GM10266 (cell line): Measurements from ENCODE around the gene ZBTB47.
A peak's percentile ranks its signal among the peaks of the same experiment; 100 is the strongest.

Experiments
- DNase-seq: peaks from one replicate; pipeline ENCODE4 v3.0.0; 2012; ENCODE audit errors: extremely low spot score
- TF ChIP-seq, protein P1 (sequence below): IDR thresholded peaks from 2 replicates; pipeline ENCODE4 v1.5.1; 2012; ENCODE audit warnings: mild to moderate bottlenecking, low read depth; ENCODE audit not compliant: control insufficient read depth, insufficient read depth; ENCODE audit errors: missing control alignments

ZBTB47 gene

DNA sequence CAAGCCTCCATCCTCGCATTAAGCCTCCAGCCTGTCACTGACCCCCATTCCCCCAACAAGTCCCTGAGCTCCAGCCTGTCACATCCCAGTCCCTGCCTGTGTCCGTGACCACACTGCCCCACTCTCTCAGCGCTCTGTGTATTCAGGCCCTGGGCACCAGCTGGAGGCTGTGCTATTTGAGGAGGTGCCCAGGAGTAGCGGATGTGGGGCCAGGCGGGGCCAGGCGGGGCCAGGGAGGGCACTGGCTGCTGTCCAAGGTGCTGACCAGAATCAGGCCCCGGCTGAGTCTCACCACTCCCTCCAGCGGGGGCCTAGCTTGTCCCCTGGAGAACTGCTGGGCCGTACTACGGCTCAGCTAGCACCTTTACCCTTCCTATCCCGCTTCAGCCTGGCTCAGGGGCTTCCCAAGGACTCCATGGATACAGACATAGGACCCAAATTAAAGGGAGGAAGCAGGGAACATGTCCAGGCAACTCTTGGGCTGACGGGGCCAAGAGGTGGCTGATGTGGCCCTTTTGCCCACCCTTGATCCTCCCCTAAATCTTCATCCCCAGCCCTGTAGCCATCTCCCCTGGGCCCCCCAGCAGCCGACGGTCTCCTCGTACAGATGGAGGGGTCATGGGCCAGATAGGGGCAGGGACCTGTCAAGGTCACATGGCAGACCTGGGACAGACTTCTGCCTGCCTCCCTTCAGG is 48.0 kb downstream of the ZBTB47 start:
- peak; percentile 70 for DNase-seq
- TF ChIP-seq, protein P1, sequence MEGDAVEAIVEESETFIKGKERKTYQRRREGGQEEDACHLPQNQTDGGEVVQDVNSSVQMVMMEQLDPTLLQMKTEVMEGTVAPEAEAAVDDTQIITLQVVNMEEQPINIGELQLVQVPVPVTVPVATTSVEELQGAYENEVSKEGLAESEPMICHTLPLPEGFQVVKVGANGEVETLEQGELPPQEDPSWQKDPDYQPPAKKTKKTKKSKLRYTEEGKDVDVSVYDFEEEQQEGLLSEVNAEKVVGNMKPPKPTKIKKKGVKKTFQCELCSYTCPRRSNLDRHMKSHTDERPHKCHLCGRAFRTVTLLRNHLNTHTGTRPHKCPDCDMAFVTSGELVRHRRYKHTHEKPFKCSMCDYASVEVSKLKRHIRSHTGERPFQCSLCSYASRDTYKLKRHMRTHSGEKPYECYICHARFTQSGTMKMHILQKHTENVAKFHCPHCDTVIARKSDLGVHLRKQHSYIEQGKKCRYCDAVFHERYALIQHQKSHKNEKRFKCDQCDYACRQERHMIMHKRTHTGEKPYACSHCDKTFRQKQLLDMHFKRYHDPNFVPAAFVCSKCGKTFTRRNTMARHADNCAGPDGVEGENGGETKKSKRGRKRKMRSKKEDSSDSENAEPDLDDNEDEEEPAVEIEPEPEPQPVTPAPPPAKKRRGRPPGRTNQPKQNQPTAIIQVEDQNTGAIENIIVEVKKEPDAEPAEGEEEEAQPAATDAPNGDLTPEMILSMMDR: no peak

GRCh38 chr3:42702066-42702951 is 48.8 kb downstream of the ZBTB47 start, which contains the start of gene HHATL:
HHATL (minus strand) TSS chr3:42702798; CDS start chr3:42700826, 1,972 bp downstream.
- DNase-seq: no peak
- TF ChIP-seq, protein P1: no peak

DNA sequence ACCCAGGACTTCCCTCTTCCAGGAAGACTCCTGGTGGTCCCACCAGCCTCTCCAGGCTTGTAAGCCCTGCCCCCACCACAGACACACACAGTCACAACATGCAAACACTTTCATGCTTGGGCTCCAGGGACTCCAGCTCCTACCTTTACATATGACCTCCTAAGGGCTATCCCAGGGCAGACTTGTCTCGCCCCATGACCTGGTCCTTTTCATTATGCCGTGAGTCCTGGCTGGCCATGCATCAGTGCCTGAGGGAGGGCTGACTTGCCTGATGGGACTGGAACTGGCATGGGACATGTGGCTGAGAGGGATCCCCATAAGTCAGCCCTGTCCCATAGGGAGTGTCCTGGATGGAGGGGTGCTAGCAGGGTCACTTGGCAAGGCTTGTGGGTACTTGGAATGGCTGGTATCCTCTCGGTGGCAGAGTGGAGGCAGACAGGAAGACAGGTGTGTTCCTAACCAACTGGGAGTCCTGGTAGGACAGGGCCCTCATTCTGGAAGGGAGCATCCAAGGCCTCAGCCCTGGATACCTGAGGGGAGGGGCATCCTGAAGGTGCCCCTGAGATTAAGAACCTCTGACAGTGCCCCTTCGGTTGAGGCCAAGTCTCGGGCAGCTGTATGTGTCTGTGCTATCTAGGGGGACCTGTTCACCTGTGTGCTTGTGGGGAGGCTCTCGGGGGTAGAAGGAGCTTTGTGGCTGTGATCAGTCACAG is 49.6 kb downstream of the ZBTB47 start:
- TF ChIP-seq, protein P1: no peak
- no peak for DNase-seq

- TF ChIP-seq, protein P1: no peak
These were observed 50.2 kb downstream of the ZBTB47 start for GRCh38 chr3:42703695-42704025.

DNA sequence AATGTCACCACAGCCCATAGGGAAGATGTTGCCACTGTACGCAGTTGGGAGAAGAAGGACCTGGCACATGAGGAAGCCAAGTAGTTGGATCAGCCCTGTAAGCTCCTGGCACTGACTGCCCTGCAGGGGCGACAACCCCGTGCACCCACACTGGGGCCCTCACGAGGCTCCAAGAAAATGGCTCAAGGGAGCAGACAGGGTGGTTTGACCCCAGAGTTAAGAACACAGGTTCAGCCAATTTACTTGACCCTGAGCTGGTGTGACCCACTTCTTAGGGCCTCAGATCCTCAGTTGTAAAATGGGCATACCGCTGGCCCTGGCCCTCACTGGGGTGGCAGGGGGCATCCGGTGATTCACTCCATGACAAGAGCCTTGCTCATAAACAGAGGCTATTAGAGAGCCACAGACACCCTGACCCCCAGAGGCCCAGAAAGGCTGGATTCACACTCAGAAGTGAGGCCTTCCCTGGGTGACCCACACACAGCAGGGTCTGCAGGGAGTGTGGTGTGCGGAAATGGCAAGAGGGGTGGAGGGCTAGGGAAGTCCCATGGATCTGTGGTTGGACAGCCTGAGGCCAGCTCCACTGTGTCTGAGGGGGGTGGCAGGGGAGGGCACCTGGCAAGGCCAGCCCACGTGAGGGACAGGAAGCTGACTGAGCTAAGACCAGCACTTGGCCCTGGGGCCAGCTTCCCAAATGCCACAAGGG is 50.8 kb downstream of the ZBTB47 start:
- no peak for DNase-seq
- TF ChIP-seq, protein P1: no peak

More at GRCh38 chr3:42703695-42704025, 50.2 kb downstream of the ZBTB47 start:
- DNase-seq: no peak

DNA sequence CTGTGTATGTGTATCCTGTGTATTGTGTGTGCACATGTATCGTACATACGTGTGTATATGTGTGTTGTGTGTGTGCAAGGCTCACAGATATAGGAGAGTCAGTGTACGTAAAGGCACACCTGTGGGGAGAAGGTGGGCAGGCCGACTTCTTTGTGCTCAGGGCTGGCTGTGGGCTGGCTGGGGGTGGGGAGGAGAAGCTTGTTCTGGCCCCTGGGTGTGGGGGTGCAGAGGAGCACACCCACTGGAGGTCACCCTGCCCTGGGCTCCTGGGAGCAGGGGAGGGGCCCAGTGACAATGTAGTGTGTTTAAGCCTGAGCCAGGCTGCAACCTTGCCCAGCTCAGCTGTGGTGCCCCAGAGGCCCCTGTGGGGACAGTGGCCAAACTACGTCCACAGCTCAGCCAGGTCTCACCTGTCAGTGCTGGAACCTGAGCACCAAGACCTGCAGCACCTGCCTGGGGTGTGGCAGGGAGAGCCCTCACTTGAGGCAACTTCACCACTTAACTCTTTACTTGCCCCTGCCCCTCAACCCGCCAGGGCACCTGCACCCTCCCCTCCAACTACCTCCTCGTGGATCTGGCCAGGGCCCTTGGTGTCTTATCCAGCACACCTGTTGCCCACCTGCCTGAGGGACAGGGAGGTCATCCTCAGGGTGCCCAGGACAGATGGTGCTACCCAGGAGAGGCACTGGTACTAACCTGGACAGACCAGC is 51.7 kb downstream of the ZBTB47 start:
- no peak for DNase-seq
- TF ChIP-seq, protein P1: no peak
